Loucy (cell line): ENCODE data around the gene PEF1.

Experiments used
- EZH2phosphoT487 ChIP-seq: fragments of 200-600 bp; IDR thresholded peaks from 2 replicates; pipeline ENCODE4 v1.6.1; 2018; ENCODE audit warnings: antibody characterized with exemption, mild to moderate bottlenecking, moderate library complexity, borderline replicate concordance
- TF ChIP-seq, protein P1 (sequence below): fragments of 200-600 bp; sonication (generic); conservative IDR thresholded peaks from 2 replicates; pipeline ENCODE4 v1.5.1; 2014; ENCODE audit warnings: mild to moderate bottlenecking, antibody characterized with exemption, low read length

DNA sequence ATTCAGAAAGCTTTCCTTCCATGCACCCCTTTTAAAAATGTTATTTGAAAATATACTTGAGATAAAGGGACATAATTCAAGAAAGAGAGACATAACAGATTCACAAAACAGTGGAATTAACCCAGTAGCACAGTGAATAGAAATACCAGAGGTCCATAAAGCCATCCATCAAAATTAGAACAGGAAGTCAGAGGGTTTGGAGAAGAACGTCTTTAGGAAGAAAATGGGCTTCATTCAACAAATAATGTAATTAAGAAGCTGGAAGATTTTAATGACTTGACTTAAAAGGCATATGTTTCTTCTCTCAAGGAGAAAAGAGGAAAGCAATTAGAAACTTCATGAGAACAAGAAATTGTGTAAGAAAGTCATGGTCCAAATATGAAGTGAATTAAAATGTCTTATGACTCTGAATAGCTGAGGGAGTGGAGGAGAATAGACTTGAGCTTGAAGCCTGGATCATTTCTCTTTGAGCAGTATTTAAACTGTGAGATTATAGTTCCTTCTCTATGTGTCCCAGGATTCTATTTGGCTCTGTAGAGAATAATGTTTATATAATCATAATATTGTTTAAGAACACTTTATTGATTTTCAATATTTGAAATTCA, 35.1 kb downstream of the PEF1 start:
- TF ChIP-seq, protein P1, sequence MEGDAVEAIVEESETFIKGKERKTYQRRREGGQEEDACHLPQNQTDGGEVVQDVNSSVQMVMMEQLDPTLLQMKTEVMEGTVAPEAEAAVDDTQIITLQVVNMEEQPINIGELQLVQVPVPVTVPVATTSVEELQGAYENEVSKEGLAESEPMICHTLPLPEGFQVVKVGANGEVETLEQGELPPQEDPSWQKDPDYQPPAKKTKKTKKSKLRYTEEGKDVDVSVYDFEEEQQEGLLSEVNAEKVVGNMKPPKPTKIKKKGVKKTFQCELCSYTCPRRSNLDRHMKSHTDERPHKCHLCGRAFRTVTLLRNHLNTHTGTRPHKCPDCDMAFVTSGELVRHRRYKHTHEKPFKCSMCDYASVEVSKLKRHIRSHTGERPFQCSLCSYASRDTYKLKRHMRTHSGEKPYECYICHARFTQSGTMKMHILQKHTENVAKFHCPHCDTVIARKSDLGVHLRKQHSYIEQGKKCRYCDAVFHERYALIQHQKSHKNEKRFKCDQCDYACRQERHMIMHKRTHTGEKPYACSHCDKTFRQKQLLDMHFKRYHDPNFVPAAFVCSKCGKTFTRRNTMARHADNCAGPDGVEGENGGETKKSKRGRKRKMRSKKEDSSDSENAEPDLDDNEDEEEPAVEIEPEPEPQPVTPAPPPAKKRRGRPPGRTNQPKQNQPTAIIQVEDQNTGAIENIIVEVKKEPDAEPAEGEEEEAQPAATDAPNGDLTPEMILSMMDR: no peak
- TF ChIP-seq EZH2phosphoT487: no peak
